Measurements from ENCODE around the gene FMNL1. TPM values are rescaled to one million over a fixed set of nuclear protein-coding genes. Genes with fewer than 3 reads are reported as not detected.

The FMNL1 gene
- total and polyA plus RNA-seq, 2 donors from 2014 or later = 2.3 to 32.9 TPM

GRCh38 chr17:45226576-45226975 is 4.9 kb downstream of the FMNL1 start:
- Histone ChIP-seq H3K9ac (ENCODE audit: low read length in 3 of 3) (no peak overlapping the region), H3K4me3 (ENCODE audit: low read length in 3 of 3) (no peak overlapping the region), H3K4me1 (ENCODE audit: control insufficient read depth in 2 of 3, insufficient read depth in 2 of 3, low read depth in 1 of 3, low read length in 3 of 3) (peaks cover 0 to 2% (median 0%) of the 10 kb centered on the region in 3 donors), H3K9me3 (ENCODE audit: control insufficient read depth in 2 of 3, insufficient read depth in 1 of 3, low read length in 3 of 3) (no peaks in the 10 kb centered on the region), H3K27me3 (ENCODE audit: control insufficient read depth, insufficient read depth, low read length) (no peaks in the 10 kb centered on the region), H3K27ac (ENCODE audit: low read depth in 2 of 2, low read length in 2 of 2) (peak overlapping the region in 1 of 2 donors; percentile 17), H3K36me3 (ENCODE audit: control insufficient read depth in 2 of 3, insufficient read depth in 3 of 3, low read length in 3 of 3) (no peaks in the 10 kb centered on the region)
- intact Hi-C loops (cut with DNase I) = loop anchor here (10.0 kb wide), 1 partner anchor 158 kb away; no protein-coding TSS in a partner anchor
- no peak for FAIRE-seq
- TF ChIP-seq CTCF (IDR thresholded peaks at IDR 0.05; ENCODE audit: borderline replicate concordance, extremely low read depth, insufficient read depth) = no peak
- no peak for DNase-seq

GRCh38 chr17:45227101-45227925 is 5.6 kb downstream of the FMNL1 start:
- Histone ChIP-seq H3K27ac (ENCODE audit: low read depth in 2 of 2, low read length in 2 of 2) (peak overlapping the region in 1 of 2 donors; percentile 17), H3K9me3 (ENCODE audit: control insufficient read depth in 2 of 3, insufficient read depth in 1 of 3, low read length in 3 of 3) (no peaks in the 10 kb centered on the region), H3K9ac (ENCODE audit: low read length in 3 of 3) (no peak overlapping the region), H3K4me1 (ENCODE audit: control insufficient read depth in 2 of 3, insufficient read depth in 2 of 3, low read depth in 1 of 3, low read length in 3 of 3) (peaks cover 0 to 2% (median 0%) of the 10 kb centered on the region in 3 donors), H3K27me3 (ENCODE audit: control insufficient read depth, insufficient read depth, low read length) (no peaks in the 10 kb centered on the region), H3K36me3 (ENCODE audit: control insufficient read depth in 2 of 3, insufficient read depth in 3 of 3, low read length in 3 of 3) (no peaks in the 10 kb centered on the region), H3K4me3 (ENCODE audit: low read length in 3 of 3) (no peak overlapping the region)
- DNase-seq (peak in 1 of 5 donors; percentile 29), FAIRE-seq (no peak)
- intact Hi-C loops (cut with DNase I) = loop anchor here (10.0 kb wide), 1 partner anchor 157 kb away; no protein-coding TSS in a partner anchor
- TF ChIP-seq CTCF (IDR thresholded peaks at IDR 0.05; ENCODE audit: borderline replicate concordance, extremely low read depth, insufficient read depth) = no peak

GRCh38 chr17:45227926-45228762 is 6.5 kb downstream of the FMNL1 start:
- FAIRE-seq = no peak
- Histone ChIP-seq H3K36me3 (ENCODE audit: control insufficient read depth in 2 of 3, insufficient read depth in 3 of 3, low read length in 3 of 3) (no peaks in the 10 kb centered on the region), H3K4me1 (ENCODE audit: control insufficient read depth in 2 of 3, insufficient read depth in 2 of 3, low read depth in 1 of 3, low read length in 3 of 3) (peaks cover 0 to 2% (median 0%) of the 10 kb centered on the region in 3 donors), H3K27me3 (ENCODE audit: control insufficient read depth, insufficient read depth, low read length) (no peaks in the 10 kb centered on the region), H3K9me3 (ENCODE audit: control insufficient read depth in 2 of 3, insufficient read depth in 1 of 3, low read length in 3 of 3) (no peaks in the 10 kb centered on the region), H3K9ac (ENCODE audit: low read length in 3 of 3) (no peak overlapping the region), H3K4me3 (ENCODE audit: low read length in 3 of 3) (no peak overlapping the region), H3K27ac (ENCODE audit: low read depth in 2 of 2, low read length in 2 of 2) (peak overlapping the region in 1 of 2 donors; percentile 35)
- peak in 2 of 5 donors; percentile 42 to 76 for DNase-seq
- no peak for TF ChIP-seq CTCF (IDR thresholded peaks at IDR 0.05; ENCODE audit: borderline replicate concordance, extremely low read depth, insufficient read depth)
- intact Hi-C loops (cut with DNase I) = loop anchor here (10.0 kb wide), 1 partner anchor 157 kb away; no protein-coding TSS in a partner anchor

All from kidney (tissue), 14 donors.